Endothelial cell of umbilical vein (primary cell): ENCODE measurements around the gene ZBED4. TPM values are rescaled to one million over a fixed set of nuclear protein-coding genes. Genes with fewer than 3 reads are reported as not detected.

Source experiments
- BruUV-seq: library from RNA; stranded (reverse); fragments of 400-500 nt; replicated peaks from 2 replicates; lab custom pipeline; 2021; lab: Mats Ljungman, UMichigan
- CTCF ChIA-PET: fragments of 300-600, 350-600 bp; sonication (Branson Sonifier 250); formaldehyde crosslinking; loops from one replicate; lab custom pipeline; 2021; ENCODE audit warnings: antibody characterized with exemption, inconsistent platforms; lab: Charles Lee
- POLR2A ChIA-PET: fragments of 300-600, 350-600 bp; sonication (Branson Sonifier 250); formaldehyde crosslinking; loops from one replicate; lab custom pipeline; 2021; ENCODE audit warnings: antibody characterized with exemption, inconsistent platforms; lab: Charles Lee
- DNase-seq: peaks from one replicate; pipeline ENCODE4 v3.0.0-alpha.2; 2011; ENCODE audit warnings: low read depth, low spot score
- FAIRE-seq: peaks from 2 replicates; lab custom pipeline; 2011; peaks lifted over from hg19 to GRCh38; lab: Jason Lieb, UNC
- H2AFZ ChIP-seq: 2 replicates; pipeline ENCODE4 v1.6.0; 2012; ENCODE audit warnings: low read depth, low read length, control low read depth, inconsistent platforms
- H3K27ac ChIP-seq: 2 replicates; pipeline ENCODE4 v1.5.1; 2011; ENCODE audit warnings: low read depth, mild to moderate bottlenecking, control low read depth, low read length, moderate library complexity; ENCODE audit not compliant: insufficient read depth
- H3K27me3 ChIP-seq, 2 experiments: 2 replicates each; pipeline versions ENCODE4 v1.6.0 to v1.6.1; 2011; ENCODE audit warnings: low read length in 2 of 2, mixed read lengths in 1 of 2; ENCODE audit not compliant: control insufficient read depth in 2 of 2, insufficient read depth in 2 of 2
- H3K36me3 ChIP-seq, 2 experiments: 2 replicates in 1 of 2; 3 replicates in 1 of 2; pipeline ENCODE4 v1.5.1; 2011; ENCODE audit warnings: low read length in 2 of 2, mild to moderate bottlenecking in 1 of 2, moderate library complexity in 1 of 2; ENCODE audit not compliant: control insufficient read depth in 2 of 2, insufficient read depth in 2 of 2; ENCODE audit errors: extremely low read depth in 1 of 2
- H3K4me1 ChIP-seq: 3 replicates; pipeline ENCODE4 v1.5.1; 2011; ENCODE audit warnings: mild to moderate bottlenecking, low read length; ENCODE audit not compliant: control insufficient read depth, insufficient read depth; ENCODE audit errors: extremely low read depth
- H3K4me2 ChIP-seq: 2 replicates; pipeline ENCODE4 v1.6.1; 2011; ENCODE audit warnings: low read length, control low read depth, mixed read lengths; ENCODE audit not compliant: insufficient read depth
- H3K4me3 ChIP-seq, 3 experiments: fragments of 200-600 bp in 1 of 3; sonication (generic), shearing (Covaris generic) in 1 of 3; replicated peaks in 1 of 3; 2 replicates each; pipeline ENCODE4 v1.5.1; 2011 to 2016; ENCODE audit warnings: control low read depth in 3 of 3, low read length in 3 of 3, mild to moderate bottlenecking in 2 of 3, inconsistent platforms in 1 of 3, low read depth in 1 of 3, moderate library complexity in 1 of 3; ENCODE audit not compliant: insufficient read depth in 1 of 3
- H3K79me2 ChIP-seq: 2 replicates; pipeline ENCODE4 v1.6.0; 2012; ENCODE audit warnings: low read length, inconsistent platforms; ENCODE audit not compliant: control insufficient read depth, insufficient read depth
- H3K9ac ChIP-seq: replicated peaks from 2 replicates; pipeline ENCODE3; 2011; ENCODE audit warnings: low read length, control low read depth; ENCODE audit not compliant: insufficient read depth; ENCODE audit errors: extremely low read depth
- H3K9me1 ChIP-seq: replicated peaks from 3 replicates; pipeline ENCODE4 v1.6.0; 2011; ENCODE audit warnings: mild to moderate bottlenecking, low read length; ENCODE audit not compliant: control insufficient read depth, insufficient read depth; ENCODE audit errors: extremely low read depth
- H3K9me3 ChIP-seq: replicated peaks from 2 replicates; pipeline ENCODE4 v1.5.1; 2012; ENCODE audit warnings: low read length, inconsistent platforms; ENCODE audit not compliant: control insufficient read depth, insufficient read depth
- H4K20me1 ChIP-seq: replicated peaks from 2 replicates; pipeline ENCODE3; 2011; ENCODE audit warnings: mild to moderate bottlenecking, low read length; ENCODE audit not compliant: control insufficient read depth, insufficient read depth; ENCODE audit errors: extremely low read depth
- CTCF ChIP-seq, 2 donors: IDR thresholded peaks; 1 replicate in 1 of 2; 2 replicates in 1 of 2; pipeline ENCODE4 v1.5.1; 2011; ENCODE audit warnings: low read length in 2 of 2, mild to moderate bottlenecking in 2 of 2, moderate library complexity in 2 of 2, control low read depth in 1 of 2, inconsistent platforms in 1 of 2, low read depth in 1 of 2; ENCODE audit not compliant: insufficient read depth in 1 of 2; ENCODE audit errors: extremely low read depth in 1 of 2
- EZH2 ChIP-seq: IDR thresholded peaks from 2 replicates; pipeline ENCODE4 v1.6.1; 2012; ENCODE audit warnings: borderline replicate concordance, low read depth, mild to moderate bottlenecking, moderate library complexity, low read length, inconsistent platforms; ENCODE audit not compliant: severe bottlenecking
- FOS ChIP-seq: IDR thresholded peaks from 2 replicates; pipeline ENCODE4 v1.6.1; 2011; ENCODE audit warnings: mild to moderate bottlenecking, low read length, moderate library complexity, borderline replicate concordance; ENCODE audit not compliant: insufficient read depth
- GATA2 ChIP-seq: IDR thresholded peaks from 2 replicates; pipeline ENCODE4 v1.7.0; 2011; ENCODE audit warnings: low read depth, mild to moderate bottlenecking, moderate library complexity, mixed read lengths, low read length; ENCODE audit not compliant: insufficient read length, insufficient read depth
- JUN ChIP-seq: IDR thresholded peaks from 2 replicates; pipeline ENCODE4 v1.6.1; 2011; ENCODE audit warnings: borderline replicate concordance, low read depth; ENCODE audit not compliant: insufficient read length, insufficient read depth
- MAX ChIP-seq: IDR thresholded peaks from 2 replicates; pipeline ENCODE4 v1.6.1; 2011; ENCODE audit not compliant: insufficient read depth, insufficient read length
- POLR2A ChIP-seq: IDR thresholded peaks from 2 replicates; pipeline ENCODE4 v1.6.1; 2012; ENCODE audit warnings: low read depth, mild to moderate bottlenecking, control low read depth, low read length
- POLR2AphosphoS5 ChIP-seq: IDR thresholded peaks from 2 replicates; pipeline ENCODE4 v1.6.1; 2012; ENCODE audit warnings: low read depth, mild to moderate bottlenecking, control low read depth, low read length, moderate library complexity; ENCODE audit not compliant: insufficient read depth
- dilution Hi-C: fragments of 300-500 bp; cut with MboI; formaldehyde crosslinking; loops from one replicate; pipeline ENCODE4 v1.15.0; 2019; ENCODE audit warnings: low sequenced_read_pairs; ENCODE audit not compliant: extremely low pct_ligation_motif_present
- intact Hi-C: fragments of 100-400 bp; cut with micrococcal nuclease; formaldehyde crosslinking; loops from one replicate; pipeline ENCODE4 v1.10.0; 2022
- polyA plus RNA-seq, 4 experiments: library from polyadenylated mRNA; depleted of rRNA in 3 of 4; stranded (reverse) in 3 of 4; unstranded in 1 of 4; fragments of >200 nt; gene quantifications; 2 replicates each; pipeline versions ENCODE4 v1.2.1 to v1.2.3, GENCODE V29; 2011 to 2012; ENCODE audit warnings: missing spikeins in 1 of 4
- total RNA-seq: library from RNA; stranded (reverse); gene quantifications from 2 replicates; pipeline ENCODE4 v1.2.3, GENCODE V29; 2021

ZBED4 gene
- total and polyA plus RNA-seq, 2 donors (not counting 3 experiments of a cell fraction or from before 2014, with no cell fraction given) = 8.6 to 18.2 TPM

- no TSS peak for BruUV-seq
- H3K9me3 ChIP-seq = no peaks in the 10 kb centered on the region
- peak within 1 kb of the TSS; percentile 60 to 90 (median 73) for H3K4me3 ChIP-seq
- intact Hi-C loops (loop anchor here (1.0 kb wide), 4 partner anchors 42 to 151 kb away; partner anchors contain the start of genes BRD1, PIM3 and ZBED4), dilution Hi-C loops (no loop called here)
- H3K9me1 ChIP-seq = no peaks in the 10 kb centered on the region
- peak within 1 kb of the TSS; percentile 97 for H2AFZ ChIP-seq
- H3K27me3 ChIP-seq = no peaks in the 10 kb centered on the region
- CTCF ChIA-PET = interaction anchor here (0.9 to 1.6 kb wide), 4 partner anchors 12 to 151 kb away, joined by 3 to 6 read pairs (median 4); no protein-coding TSS in a partner anchor
- peak within 1 kb of the TSS; percentile 78 for H3K27ac ChIP-seq
- peak within 1 kb of the TSS; percentile 89 for H3K9ac ChIP-seq
- peak within 1 kb of the TSS; percentile 81 for H3K4me2 ChIP-seq
- TF ChIP-seq CTCF (IDR thresholded peaks at IDR 0.05; ENCODE audit: extremely low read depth in 1 of 2, insufficient read depth in 1 of 2, low read depth in 1 of 2, low read length in 2 of 2) = no peak
- no peak for TF ChIP-seq JUN
- TF ChIP-seq POLR2A = peak; percentile 62
- TF ChIP-seq POLR2AphosphoS5 = peak; percentile 65
- no peak for TF ChIP-seq MAX
- no peak for TF ChIP-seq GATA2
- no peak for TF ChIP-seq FOS
- TF ChIP-seq EZH2 = no peak
- H3K4me1 ChIP-seq = peaks cover 14% of the 10 kb centered on the region
- peaks cover 2 to 12% of the 10 kb centered on the region in 2 experiments for H3K36me3 ChIP-seq
- peak; percentile 98 for DNase-seq
- H4K20me1 ChIP-seq = no peaks in the 10 kb centered on the region
- POLR2A ChIA-PET = interaction anchor here (1.5 kb wide), 1 partner anchor 202 kb away, joined by 3 read pairs; no protein-coding TSS in a partner anchor
- FAIRE-seq = peak; percentile 95
- H3K79me2 ChIP-seq = peaks cover 4% of the 10 kb centered on the region
Observed at GRCh38 chr22:49917974-49918910, 64.6 kb downstream of the ZBED4 start, which contains the start of the genes ALG12 and CRELD2. Gene ALG12 (minus strand): TSS chr22:49918438. CDS start chr22:49913765, 4,673 bp downstream. Gene CRELD2 (plus strand): TSS chr22:49918634. CDS start chr22:49918770, 136 bp downstream.
